ENCODE data around the gene MMP20.

Gene MMP20

DNA sequence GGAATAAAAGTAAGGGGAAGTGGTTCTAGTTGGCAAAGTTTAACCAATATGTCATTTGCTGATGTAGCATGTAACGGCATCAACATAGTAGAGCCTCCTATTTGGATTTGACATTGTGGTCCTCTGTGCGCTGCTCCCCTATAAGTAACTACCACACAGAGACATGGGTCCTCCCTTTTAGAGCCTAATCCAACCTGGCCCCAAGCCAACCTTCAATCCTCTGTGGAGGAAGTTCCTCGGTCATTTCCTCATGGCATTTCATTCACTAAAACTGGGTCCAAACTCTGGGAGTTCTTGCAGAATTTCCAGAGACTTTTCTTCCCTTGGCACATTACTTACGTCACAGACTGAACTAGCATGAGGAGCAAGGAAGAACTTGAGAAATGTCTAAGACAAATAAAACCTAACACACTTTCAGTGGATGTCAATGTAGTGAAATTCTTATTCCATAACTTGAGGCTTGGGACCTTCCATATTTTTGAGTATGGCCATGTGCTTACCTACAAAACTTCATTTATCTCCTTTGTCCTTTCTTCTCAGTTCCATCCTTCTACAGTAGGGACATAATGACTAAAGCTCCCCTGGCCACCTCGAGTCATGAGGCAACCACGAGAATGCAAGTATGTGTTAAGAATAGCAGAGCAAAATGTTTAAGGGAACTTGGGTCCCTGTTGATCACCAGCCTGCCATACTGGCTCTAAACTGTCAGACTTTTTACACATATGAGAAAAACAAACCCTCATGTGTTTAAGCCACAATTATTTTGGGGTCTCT is 34.7 kb downstream of the MMP20 start:
- no peak for DNase-seq

DNA sequence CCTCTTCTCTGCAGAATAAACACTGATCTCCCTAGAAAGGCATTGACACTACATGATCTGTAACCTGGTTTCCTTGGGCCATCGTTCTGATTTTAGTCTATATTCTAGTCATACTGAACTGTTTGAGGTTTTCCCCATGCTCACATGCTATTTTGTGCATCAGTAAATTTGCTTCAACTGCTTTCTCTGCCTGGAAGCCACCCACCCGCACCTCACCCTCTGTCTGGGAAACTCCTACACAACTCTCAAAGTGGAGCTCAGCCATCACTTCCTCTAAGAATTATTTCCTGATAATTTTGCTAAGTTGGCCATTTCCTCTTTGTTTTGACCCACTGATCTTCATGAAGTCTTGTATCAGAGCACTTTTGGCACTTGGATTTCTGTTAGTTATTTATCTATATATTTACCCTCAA is 36.1 kb downstream of the MMP20 start:
- no peak for DNase-seq

DNA sequence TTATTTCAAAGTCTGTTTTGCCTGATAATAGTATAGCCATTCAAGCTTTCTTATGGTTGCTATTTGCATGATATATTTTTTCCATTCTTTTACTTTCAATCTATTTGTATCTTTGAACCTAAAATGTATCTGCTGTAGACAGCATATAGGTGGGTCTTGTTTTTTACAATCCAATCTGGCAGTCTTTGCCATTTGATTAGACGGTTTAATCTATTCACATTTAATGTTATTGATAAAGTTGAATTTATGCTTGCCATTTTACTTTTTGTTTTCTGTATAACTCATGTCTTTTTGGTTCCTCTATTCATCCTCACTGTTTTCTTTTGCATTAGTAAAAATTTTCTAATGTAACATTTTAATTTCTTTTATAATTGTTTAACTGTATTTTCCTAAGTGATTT is 37.4 kb downstream of the MMP20 start:
- no peak for DNase-seq

DNA sequence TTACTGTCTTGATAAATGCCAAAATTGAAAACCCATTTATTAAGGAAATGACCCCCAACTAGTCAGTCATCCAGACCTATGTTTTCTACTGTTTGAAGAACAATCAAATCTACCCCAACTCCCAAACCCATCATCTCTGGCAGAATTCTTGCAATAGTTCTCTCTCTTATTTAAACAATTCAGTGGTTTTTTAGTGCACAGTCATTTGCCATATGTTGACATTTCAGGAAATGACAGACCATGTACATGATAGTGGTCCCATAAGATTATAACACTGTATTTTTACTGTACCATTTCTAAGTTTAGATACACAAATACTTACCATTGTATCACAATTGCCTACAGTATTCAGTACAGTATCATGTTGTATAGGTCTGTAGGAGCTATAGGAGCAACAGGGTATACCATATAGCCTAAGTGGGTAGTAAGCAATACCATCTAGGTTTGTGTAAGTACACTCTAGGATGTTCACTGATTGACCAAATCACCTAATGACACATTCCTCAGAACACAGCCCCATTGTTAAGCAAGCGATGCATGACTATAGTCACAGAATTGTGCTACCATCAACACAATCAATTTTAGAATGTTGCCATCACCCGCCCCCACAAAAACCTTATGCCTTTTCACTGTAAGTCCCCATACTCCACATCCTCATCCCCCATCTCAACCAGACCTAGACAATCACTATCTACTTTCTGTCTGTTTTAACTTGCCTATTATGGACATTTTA is 41.8 kb downstream of the MMP20 start:
- DNase-seq = no peak

DNA sequence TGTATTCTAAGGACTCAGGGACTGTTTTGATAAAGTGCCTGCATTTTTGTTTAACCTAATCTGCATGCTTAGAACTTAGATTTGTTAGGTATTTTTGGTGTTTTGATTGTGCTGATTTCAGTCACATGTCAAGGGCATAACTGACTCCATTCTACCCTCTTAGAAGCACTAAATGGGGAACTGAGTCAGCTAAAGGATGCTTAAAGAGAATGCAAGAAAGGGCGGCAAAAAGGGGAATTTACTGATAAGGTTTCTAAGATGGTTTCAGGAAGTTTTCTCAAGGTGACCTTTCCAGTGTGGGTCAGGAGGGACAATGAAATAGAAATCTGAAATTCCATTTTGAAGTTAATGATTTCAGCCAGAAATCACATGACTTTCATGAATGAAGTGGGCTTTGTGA is 43.0 kb downstream of the MMP20 start:
- DNase-seq = no peak

DNA sequence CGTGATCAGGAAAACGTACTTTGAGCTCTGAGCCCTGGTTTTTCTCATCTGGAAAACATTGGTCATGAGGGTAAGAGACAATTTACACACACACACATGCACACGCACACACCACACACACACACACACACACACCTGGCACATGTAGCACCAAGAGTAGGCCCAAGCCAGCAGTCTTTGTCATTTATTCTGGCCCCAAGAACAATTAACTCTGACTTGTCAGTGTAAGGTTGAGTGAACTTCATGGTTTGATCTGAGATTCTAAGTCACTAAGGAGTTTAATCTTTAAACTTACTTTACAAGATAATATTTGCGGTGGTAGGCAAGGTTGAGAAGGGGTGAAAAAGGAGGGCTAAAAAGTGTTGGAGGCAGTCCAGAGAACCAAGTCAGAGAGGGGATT is 44.1 kb downstream of the MMP20 start:
- DNase-seq = no peak

DNA sequence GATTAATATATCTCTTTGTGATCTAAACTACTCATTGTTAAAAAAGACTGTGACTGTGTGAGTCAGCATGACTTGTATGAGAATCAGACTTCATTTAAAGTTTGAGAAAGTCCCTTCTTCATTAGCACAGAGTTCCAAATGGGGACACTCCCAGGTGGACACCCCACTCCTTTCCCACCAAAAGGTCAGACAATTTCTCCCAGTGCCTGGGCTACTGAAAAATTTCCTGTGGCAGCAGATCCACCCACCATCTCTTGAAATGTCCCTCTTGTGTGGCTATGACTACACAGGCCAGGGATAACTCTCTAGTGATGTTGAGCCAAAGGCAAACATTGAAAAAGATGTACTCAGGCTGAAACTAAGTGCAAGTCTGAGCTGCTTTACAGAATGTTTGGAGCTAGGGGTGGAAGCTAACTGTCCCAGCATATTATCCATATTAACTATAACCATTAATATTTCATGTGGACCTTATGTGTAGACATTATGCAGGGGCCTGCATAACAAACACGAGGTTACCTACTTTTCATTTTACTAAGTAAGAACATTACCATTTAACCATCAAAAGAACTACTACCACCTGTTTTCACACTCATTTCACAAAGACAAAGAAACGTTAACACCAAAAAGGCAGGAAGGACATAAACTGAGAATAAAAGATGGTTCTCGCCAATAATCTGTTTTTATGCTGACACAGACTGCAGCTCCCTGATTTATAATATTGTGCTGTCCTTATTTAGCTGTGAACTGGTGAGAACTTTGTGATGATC is 44.8 kb downstream of the MMP20 start:
- no peak for DNase-seq

DNA sequence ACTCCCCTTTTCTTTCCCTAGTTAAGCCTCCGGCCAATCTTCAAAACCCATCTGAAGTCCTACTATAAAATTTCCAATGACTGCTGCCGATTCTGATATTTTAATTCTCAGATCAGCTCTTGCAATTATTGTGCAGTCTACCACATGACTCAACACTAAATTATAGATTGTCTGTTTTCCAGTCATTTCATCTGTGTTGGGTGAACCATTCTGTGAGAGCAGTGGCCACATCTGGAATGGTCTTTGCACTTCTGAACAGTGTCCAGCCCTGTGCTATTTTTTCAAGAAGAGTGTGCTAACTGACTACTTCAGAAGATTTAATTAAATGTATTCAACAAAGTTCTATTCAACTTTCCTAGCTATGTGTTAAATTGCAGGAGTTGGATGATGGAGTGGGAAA is 47.4 kb downstream of the MMP20 start:
- no peak for DNase-seq

DNA sequence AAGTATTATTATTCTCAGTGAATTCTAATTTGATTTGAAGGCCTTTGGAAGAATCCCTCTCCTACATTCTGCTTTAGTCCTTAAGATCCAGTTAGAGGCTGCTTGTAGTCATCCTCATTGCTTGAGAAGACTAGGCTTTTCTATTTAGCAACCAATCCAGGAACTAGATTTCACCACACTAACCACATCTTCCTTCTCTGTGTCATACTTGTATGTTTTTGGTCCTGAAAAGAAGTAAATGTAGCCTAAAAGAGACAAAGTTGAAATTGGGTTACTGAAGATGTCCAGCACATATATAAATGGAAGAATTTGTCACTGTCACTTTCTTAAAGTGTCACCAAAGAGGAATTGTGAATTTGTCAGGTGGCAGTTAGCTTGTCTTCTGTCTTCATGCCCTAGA is 48.0 kb downstream of the MMP20 start:
- no peak for DNase-seq

DNA sequence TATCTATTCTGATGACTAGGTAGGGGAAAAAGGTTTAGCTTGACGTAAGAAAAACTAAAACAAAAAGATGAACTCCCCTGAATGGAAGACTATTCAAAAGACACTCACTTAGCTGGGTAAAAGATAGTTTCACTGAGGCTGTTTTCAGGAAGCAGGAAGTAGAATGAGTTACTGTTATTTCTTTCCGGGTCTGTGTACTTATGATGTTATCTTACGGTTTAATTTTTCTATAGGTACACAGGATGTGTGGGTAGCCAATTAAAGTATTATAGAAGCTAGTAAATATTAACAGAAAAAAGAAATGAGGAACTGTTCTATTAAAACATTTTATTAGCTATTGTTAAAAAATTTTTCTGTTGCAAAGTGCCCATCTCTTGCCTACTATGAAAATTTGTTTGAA is 48.8 kb downstream of the MMP20 start:
- DNase-seq = no peak

DNA sequence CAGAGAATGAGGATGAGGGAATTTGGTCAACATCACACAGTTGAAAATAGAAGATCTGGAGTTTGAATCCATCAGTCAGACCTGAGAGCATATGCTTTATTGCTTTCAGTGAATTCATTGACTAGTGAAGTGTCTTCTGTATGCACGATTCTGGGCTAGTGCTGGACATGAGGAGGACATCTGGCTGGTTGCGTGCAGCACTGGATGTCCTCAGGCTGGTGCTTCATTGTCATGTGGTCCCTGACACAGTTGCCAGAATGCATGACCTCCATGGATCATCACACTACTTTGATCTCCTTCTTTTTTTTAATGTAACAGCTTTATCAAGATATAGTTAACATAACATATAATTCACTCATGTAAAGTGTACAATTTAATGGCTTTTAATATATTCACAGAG is 50.1 kb downstream of the MMP20 start:
- DNase-seq = no peak

DNA sequence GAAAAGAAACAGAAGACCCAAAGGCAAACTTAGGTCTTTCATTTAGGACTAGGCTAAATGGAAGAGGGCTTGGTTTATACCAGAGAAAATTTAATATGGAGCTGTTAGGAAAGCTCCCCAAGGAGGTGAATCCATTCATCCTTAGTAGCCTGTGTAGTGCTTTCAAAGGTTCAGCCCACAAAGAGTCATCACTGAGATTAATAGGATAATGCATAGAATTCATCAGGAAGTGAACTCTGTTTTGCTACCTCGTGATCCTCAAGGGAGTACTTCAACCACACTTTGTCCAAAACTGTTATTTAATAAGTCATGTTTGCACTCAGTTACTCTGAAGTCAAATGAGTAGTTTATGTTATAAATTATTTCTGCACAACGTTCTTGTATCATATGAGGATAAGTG is 51.3 kb downstream of the MMP20 start:
- DNase-seq = no peak

DNA sequence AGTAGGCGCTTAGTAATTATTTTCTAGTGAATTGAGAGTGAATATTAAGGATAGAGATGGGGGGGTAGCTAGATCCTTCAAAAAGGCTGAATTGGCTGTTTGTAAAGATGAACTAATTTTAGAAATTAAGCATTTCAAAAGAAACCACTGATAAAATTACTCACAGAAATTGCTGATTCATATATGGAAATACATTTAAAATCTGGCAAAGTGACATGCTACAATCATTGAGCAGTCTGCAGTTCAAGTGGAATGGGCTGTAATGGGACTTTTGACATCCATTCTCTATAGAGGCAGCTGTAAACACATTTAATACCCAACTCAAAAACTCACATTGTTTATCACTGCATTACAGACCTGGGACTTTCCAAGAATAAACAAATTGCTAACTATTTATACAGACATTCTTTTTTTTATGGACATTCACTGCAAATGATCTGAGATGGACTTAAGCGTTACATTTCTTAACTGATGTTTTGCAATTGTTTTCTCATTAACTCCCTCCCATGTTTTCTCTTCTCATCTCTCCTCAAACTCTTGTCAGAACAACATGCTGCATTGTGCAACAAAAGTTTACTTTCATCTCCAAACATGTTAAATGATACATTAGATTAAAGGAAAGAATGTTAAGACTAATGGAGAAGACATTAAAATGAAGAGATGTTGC is 52.4 kb downstream of the MMP20 start:
- no peak for DNase-seq

DNA sequence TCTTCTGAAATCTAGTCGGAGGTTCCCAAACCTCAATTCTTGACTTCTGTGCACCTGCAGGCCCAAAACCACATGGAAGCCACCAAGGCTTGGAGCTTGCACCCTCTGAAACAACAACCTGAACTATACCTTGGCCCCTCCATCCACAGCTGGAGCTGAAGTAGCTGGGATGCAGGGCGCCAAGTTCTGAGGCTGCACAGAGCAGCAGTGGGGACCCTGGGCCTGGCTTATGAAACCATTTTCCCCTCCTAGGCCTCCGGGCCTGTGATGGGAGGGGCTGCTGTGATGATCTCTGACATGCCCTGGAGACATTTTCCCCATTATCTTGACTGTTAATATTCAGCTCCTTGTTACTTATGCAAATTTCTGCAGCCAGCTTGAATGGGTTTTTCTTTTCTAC is 56.3 kb downstream of the MMP20 start:
- no peak for DNase-seq

DNA sequence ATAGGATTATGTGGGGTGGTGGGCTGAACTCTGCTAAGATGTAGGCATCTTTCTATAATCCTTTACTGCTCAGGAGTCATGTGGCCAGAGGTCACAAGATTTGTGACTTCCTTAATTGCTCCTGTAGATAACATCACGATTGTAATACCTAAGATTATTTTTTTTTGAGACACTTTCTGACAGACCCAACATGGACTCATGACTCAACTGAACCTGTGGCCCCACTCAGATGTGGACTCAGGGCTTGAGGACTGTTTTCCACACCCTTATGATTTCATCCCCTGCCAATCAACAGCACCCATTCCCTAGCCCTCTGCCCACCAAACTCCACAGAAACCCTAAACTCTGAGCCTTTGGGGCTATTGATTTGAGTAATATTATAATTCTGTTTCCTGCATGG is 59.0 kb downstream of the MMP20 start:
- DNase-seq = no peak

DNA sequence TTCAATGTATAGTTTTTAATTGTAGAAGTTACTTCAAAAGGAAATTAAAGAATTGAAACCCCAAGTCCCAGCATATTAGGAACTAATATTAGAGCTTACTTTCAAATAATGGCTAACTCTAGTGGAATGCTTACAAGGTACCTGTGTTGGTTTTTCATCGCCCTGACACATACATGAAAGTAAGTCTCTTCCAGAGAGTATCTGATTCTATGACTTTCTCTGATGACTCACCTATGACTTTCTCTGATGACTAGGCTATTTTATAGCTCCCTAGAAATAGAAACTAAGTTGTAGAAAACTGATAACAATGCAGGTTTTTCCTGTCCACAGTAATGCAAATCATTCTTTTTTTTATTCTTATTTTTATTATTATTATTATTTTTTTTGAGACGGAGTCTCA is 61.0 kb downstream of the MMP20 start:
- DNase-seq = no peak

DNA sequence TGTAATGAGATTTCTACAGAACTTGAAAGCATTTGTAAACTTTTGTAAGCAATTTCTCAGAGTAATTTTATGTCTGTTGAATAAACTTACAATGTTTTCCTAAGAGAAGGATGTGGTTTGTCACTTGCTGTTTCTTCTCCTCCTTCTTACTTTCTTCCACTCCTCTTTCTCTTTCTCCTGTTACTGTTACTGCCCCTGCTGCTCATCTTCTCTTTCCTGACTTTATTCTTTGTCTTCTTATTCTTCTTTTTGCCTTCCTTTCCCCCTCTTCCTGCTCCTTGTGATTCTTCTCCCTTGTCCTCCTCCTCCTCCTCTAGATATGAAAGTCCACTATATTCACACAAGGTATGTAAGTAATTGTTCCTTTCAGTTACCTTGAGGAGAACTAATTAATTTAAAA is 63.5 kb downstream of the MMP20 start:
- DNase-seq = no peak

DNA sequence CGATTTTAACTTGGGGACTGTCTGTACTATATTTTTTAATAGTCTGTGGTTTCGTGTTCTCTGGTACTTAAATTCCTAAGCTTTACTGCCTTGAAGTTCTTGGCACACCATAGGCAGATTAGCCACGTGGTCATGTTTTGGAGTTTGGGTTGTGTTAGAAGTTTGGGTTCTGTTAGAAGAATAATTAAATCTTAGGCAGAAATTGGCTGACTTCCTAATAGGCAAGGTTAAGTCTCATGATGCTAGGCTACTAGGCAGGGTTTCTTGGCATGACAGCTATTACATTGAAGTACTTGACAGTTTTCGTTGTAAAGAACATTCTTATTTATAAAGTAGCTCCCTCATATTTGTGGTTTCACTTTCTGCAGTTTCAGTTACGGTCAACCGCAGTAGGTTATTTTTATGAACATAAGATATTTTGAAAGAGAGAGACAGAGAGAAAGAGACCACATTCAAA is 64.5 kb downstream of the MMP20 start:
- DNase-seq = no peak

DNA sequence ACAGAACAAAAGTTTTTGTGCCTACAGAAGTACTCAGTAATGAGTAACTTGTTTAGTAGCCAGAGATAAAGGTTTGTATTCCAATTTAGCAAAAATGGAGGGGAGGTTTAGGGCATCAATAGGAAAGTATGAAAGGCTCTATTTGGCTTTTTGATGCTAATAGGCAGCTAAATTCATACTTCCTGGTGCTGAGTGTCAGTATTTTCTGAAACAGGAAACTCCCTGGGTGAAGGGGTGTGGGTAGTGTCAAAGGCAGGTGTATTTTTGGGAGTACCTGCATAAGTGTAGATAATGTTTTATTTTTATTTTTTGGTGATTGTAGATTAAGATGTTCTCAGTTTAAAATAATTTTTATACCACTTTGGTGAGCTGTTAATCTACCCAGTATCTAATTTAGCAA is 65.3 kb downstream of the MMP20 start:
- DNase-seq = no peak

DNA sequence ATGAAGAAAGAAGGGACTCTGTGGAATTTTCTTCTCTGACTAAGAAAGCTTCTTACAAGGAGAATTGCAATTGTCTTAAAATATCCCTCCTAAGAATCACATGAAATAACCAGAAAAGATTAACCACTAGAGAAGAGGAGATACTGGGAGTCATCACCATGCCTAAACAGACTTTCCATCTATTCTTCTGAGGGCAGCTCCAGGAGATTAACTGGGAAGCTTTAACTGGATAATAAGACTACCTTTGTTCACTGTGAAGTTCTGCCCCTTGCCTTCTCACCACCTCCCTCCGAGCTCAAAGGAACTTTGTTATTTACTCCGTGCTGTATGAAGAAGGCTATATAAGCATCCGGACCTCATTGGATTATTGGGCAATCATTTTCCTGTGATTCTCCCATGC is 70.0 kb downstream of the MMP20 start:
- DNase-seq = no peak

DNA sequence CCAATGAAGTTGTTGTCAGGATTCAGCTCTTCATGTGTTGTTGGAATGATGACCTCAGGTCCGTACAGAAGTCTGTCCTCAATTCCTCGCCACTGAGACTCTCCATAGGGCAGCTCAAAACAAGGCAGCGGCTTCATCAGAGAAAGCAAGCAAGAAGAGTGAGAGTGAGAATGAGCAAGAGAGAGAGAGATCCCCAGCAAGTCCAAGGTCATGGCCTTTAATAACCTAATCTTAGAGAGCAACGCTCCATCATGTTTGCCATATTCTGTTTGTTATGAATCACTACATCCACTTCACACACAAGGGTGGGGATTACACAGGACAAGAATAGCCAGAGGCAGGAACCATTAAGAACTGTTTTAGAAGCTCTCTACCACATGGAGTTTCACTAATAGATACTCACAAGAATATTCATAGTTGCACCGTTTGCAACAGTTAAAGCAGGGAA is 71.3 kb downstream of the MMP20 start:
- no peak for DNase-seq

DNA sequence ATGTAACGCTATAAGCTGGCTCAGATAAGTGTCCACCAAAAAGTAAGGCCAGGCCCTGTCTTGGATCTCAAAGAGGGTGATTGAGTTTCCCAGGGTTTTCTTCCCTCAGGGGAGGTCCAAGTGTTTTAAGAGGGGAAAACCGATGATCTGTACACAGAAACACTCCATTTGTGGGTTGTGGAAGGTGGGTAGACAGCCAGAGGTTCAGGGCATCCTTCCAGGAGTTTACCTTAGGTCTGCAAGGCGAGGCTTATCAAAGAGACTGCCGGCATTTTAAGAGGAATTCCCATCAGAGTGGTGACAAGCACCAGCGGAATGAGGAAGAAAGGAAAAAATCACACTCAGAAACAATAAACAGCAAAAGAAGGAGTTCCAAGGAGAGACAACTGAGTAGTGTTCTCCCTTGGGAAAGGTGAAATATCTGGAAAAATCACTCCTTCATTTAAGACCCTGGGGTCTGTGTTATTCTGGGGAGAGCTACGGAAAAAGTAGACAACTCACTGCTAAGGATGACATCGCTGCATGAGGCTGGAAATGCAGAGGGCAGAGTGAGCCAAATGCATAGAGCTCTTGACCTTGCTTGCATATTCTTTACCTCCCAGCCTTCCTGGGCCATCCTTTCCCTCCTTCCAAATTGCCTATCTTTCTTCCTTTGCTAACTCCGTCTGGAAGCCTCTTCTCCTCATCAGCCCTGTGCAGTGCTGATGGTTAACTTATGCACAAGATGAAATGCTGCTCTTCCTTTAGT is 72.5 kb downstream of the MMP20 start:
- DNase-seq = no peak
